HepG2 (cell line): ENCODE results near the gene FGFBP1. TPM values are rescaled to one million over a fixed set of nuclear protein-coding genes. Genes with fewer than 3 reads are reported as not detected.

ENCODE experiments used
- ATAC-seq: fragments of 200-7000 bp; cut with Tn5 transposase; 3 replicates; pipeline ENCODE4 v1.9.1; 2020; ENCODE audit warnings: mild to moderate bottlenecking, moderate library complexity
- BruUV-seq: library from RNA; stranded (reverse); fragments of 400-500 nt; replicated peaks from 2 replicates; lab custom pipeline; 2021; lab: Mats Ljungman, UMichigan
- CTCF ChIA-PET: fragments of 300-600 bp; formaldehyde crosslinking; extraction: SDS; loops from one replicate; lab custom pipeline; 2021; ENCODE audit warnings: low total read pairs, inconsistent platforms, low intra/inter-chr PET ratio; lab: Yijun Ruan, JAX
- POLR2A ChIA-PET: fragments of 350-600 bp; sonication (Branson Sonifier 250); formaldehyde crosslinking; loops from one replicate; lab custom pipeline; 2020; ENCODE audit warnings: antibody characterized with exemption, inconsistent platforms; lab: Yijun Ruan, JAX
- DNase-seq: peaks from one replicate; pipeline ENCODE4 v3.0.0-alpha.2; 2015; ENCODE audit warnings: low spot score
- FAIRE-seq: peaks from 3 replicates; lab custom pipeline; 2011; peaks lifted over from hg19 to GRCh38; lab: Jason Lieb, UNC
- H2AFZ ChIP-seq: one replicate; pipeline ENCODE4 v1.6.1; 2011; ENCODE audit warnings: low read length, inconsistent platforms
- H3K27ac ChIP-seq: fragments of 300-600 bp; 3 replicates; pipeline ENCODE4 v1.8.0; 2011; ENCODE audit warnings: mixed run types, mild to moderate bottlenecking, mixed read lengths, low read length, inconsistent platforms; ENCODE audit not compliant: insufficient read depth; ENCODE audit errors: extremely low read length
- H3K27me3 ChIP-seq, 2 experiments: fragments of 200-600 bp in 1 of 2; 2 replicates in 1 of 2; 3 replicates in 1 of 2; pipeline versions ENCODE4 v1.6.0 to v1.8.0; 2011; ENCODE audit warnings: low read length in 2 of 2, mild to moderate bottlenecking in 2 of 2, moderate library complexity in 2 of 2, inconsistent platforms in 1 of 2; ENCODE audit not compliant: insufficient read depth in 2 of 2, control insufficient read depth in 1 of 2
- H3K36me3 ChIP-seq, 2 experiments: fragments of 200-600 bp in 1 of 2; replicated peaks in 1 of 2; 2 replicates in 1 of 2; 3 replicates in 1 of 2; pipeline versions ENCODE4 v1.5.1 to v1.8.0; 2011; ENCODE audit warnings: low read length in 2 of 2, inconsistent platforms in 1 of 2; ENCODE audit not compliant: insufficient read depth in 2 of 2, control insufficient read depth in 1 of 2
- H3K4me1 ChIP-seq: 2 replicates; pipeline ENCODE4 v1.5.1; 2012; ENCODE audit warnings: low read length, inconsistent platforms; ENCODE audit not compliant: insufficient read depth
- H3K4me2 ChIP-seq: 2 replicates; pipeline ENCODE4 v1.6.0; 2011; ENCODE audit warnings: low read depth, low read length, inconsistent platforms
- H3K4me3 ChIP-seq, 3 experiments: fragments of 200-600 bp in 1 of 3; sonication (generic), shearing (Covaris generic) in 1 of 3; replicated peaks in 1 of 3; 2 replicates each; pipeline ENCODE4 v1.5.1; 2011 to 2016; ENCODE audit warnings: low read length in 3 of 3, inconsistent platforms in 2 of 3, low read depth in 2 of 3, mild to moderate bottlenecking in 2 of 3, control low read depth in 1 of 3, mixed read lengths in 1 of 3; ENCODE audit not compliant: insufficient read depth in 1 of 3
- H3K79me2 ChIP-seq: one replicate; pipeline ENCODE4 v1.6.1; 2011; ENCODE audit warnings: low read length, inconsistent platforms; ENCODE audit not compliant: insufficient read depth
- H3K9ac ChIP-seq: 2 replicates; pipeline ENCODE4 v1.6.0; 2011; ENCODE audit warnings: mild to moderate bottlenecking, low read depth, low read length, inconsistent platforms; ENCODE audit not compliant: insufficient read depth
- H3K9me3 ChIP-seq: 2 replicates; pipeline ENCODE4 v1.5.1; 2012; ENCODE audit warnings: mild to moderate bottlenecking, low read length
- H4K20me1 ChIP-seq: 2 replicates; pipeline ENCODE4 v1.6.0; 2011; ENCODE audit warnings: inconsistent platforms, mild to moderate bottlenecking, low read length, moderate library complexity; ENCODE audit not compliant: insufficient read depth
- ATF7 ChIP-seq, 2 experiments: fragments of 450-650 bp in 1 of 2; sonication (generic) in 1 of 2; formaldehyde crosslinking in 1 of 2; IDR thresholded peaks; 2 replicates each; pipeline versions ENCODE4 v1.4.0 to v1.6.1; 2016 to 2020; ENCODE audit warnings: antibody characterized with exemption in 1 of 2, mild to moderate bottlenecking in 1 of 2, missing genetic modification reagents in 1 of 2
- ETV6 ChIP-seq: sonication (generic); formaldehyde crosslinking; conservative IDR thresholded peaks from 2 replicates; pipeline ENCODE4 v1.4.0; 2020; ENCODE audit warnings: missing genetic modification reagents
- KAT7 ChIP-seq: IDR thresholded peaks from 2 replicates; pipeline ENCODE4 v1.6.1; 2018; ENCODE audit warnings: borderline replicate concordance, missing compliant biosample characterization
- PRDM10 ChIP-seq: sonication (generic); formaldehyde crosslinking; IDR thresholded peaks from 2 replicates; pipeline ENCODE4 v1.4.0; 2020; ENCODE audit warnings: low read depth, missing genetic modification reagents
- REPIN1 ChIP-seq: sonication (generic); formaldehyde crosslinking; IDR thresholded peaks from 2 replicates; pipeline ENCODE4 v1.8.0; 2022; ENCODE audit warnings: missing genetic modification reagents, low read depth, mild to moderate bottlenecking, borderline replicate concordance
- ZNF558 ChIP-seq: sonication (generic); formaldehyde crosslinking; IDR thresholded peaks from 2 replicates; pipeline ENCODE4 v1.9.0; 2022; ENCODE audit warnings: mild to moderate bottlenecking, missing genetic modification reagents, borderline replicate concordance
- WGBS: methylation state at CpG from one replicate; pipeline ENCODE4 v1.1.6; 2017; ENCODE audit warnings: low lambda C conversion rate; 5-methylcytosine and 5-hydroxymethylcytosine counted together
- in situ Hi-C: cut with HindIII; loops from 2 replicates; pipeline ENCODE4 v1.10.0; 2017; ENCODE audit warnings: low pct_unique_long_range_greater_than_20kb; ENCODE audit not compliant: extremely low pct_ligation_motif_present
- intact Hi-C: fragments of 100-400 bp; cut with micrococcal nuclease; formaldehyde crosslinking; loops from one replicate; pipeline ENCODE4 v1.10.0; 2022; ENCODE audit not compliant: unreplicated experiment
- polyA plus RNA-seq, 8 experiments: library from polyadenylated mRNA; depleted of rRNA in 3 of 8; stranded (reverse) in 7 of 8; unstranded in 1 of 8; fragments of >200 nt; fragmentation: Illumina TruSeq in 4 of 8; extraction: Trizol in 4 of 8; gene quantifications; 2 replicates each; pipeline versions ENCODE4 v1.2.1 to v1.2.3, GENCODE V29; 2011 to 2016; ENCODE audit warnings: low read depth in 4 of 8, missing spikeins in 1 of 8, mixed read lengths in 1 of 8; ENCODE audit not compliant: insufficient read depth in 1 of 8
- total RNA-seq, 5 experiments: library from RNA; depleted of rRNA; stranded (reverse); fragments of >200 nt; fragmentation: Illumina TruSeq; extraction: Trizol; gene quantifications; 2 replicates each; pipeline ENCODE4 v1.2.3, GENCODE V29; 2016; ENCODE audit warnings: low read depth in 1 of 5

Gene FGFBP1
- total and polyA plus RNA-seq, 2 of the 13 experiments (the other 11 are each of a cell fraction or from before 2014, with no cell fraction given): not detected

DNA sequence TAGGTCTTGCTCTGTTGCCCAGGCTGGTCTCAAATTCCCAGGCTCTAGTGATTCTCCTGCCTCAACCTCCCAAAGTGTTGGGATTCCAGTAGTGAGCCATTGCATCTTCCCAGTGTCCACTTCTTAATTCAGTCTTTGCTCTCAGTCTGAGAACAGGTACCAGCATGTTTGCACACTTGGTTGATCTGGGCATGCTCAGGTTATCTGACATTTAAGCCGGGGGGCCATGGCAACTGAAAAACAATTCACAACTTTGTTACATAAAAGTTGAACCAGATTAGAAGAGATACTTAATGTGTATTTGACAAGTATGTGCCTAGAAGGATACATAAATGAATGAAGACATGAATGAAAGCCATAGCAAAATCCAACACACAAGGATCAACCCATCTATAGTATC is 39.0 kb downstream of the FGFBP1 start:
- Histone ChIP-seq H3K9ac (no peak overlapping the region), H2AFZ (no peak overlapping the region), H3K4me1 (no peaks in the 10 kb centered on the region), H3K9me3 (no peaks in the 10 kb centered on the region), H3K4me3 (no peak overlapping the region), H4K20me1 (no peaks in the 10 kb centered on the region), H3K27me3 (no peaks in the 10 kb centered on the region), H3K27ac (no peak overlapping the region), H3K36me3 (no peaks in the 10 kb centered on the region), H3K79me2 (no peaks in the 10 kb centered on the region), H3K4me2 (no peak overlapping the region)
- CTCF ChIA-PET: no interaction called here
- ATAC-seq (no peak), DNase-seq (no peak), FAIRE-seq (no peak)
- POLR2A ChIA-PET: no interaction called here
- in situ Hi-C loops (no loop called here), intact Hi-C loops (no loop called here)
- WGBS: 0% methylated on average over 1 of the region's 1 CpG
- no peak for TF ChIP-seq ATF7 (IDR thresholded peaks at IDR 0.05)
- no peak for TF ChIP-seq ATF7 (CRISPR knock-in tag; IDR thresholded peaks at IDR 0.05)
- TF ChIP-seq KAT7 (CRISPR knock-in tag): no peak
- TF ChIP-seq ETV6 (CRISPR knock-in tag): no peak
- TF ChIP-seq PRDM10 (CRISPR knock-in tag): no peak
- no peak for TF ChIP-seq REPIN1 (CRISPR knock-in tag)
- no peak for TF ChIP-seq ZNF558 (CRISPR knock-in tag)
- no TSS peak for BruUV-seq
